Progenitor cell of endocrine pancreas (in vitro differentiated cells): ENCODE data around the gene DBX1. TPM values are rescaled to one million over a fixed set of nuclear protein-coding genes. Genes with fewer than 3 reads are reported as not detected.

Experiments used
- DNase-seq: peaks from one replicate; pipeline ENCODE4 v3.0.0; 2021; ENCODE audit warnings: low spot score; ENCODE audit not compliant: unreplicated experiment
- H3K27ac Mint-ChIP-seq: 2 replicates; pipeline ENCODE4 v1.8.0; 2021; ENCODE audit warnings: mild to moderate bottlenecking, moderate library complexity, mixed read lengths
- H3K27me3 Mint-ChIP-seq: 2 replicates; pipeline ENCODE4 v1.8.0; 2021; ENCODE audit warnings: mixed read lengths
- H3K36me3 Mint-ChIP-seq: 2 replicates; pipeline ENCODE4 v1.8.0; 2022; ENCODE audit warnings: mixed read lengths; ENCODE audit not compliant: insufficient read depth
- H3K4me1 Mint-ChIP-seq: 2 replicates; pipeline ENCODE4 v1.8.0; 2021; ENCODE audit warnings: low read depth, mixed read lengths
- H3K4me3 Mint-ChIP-seq: 2 replicates; pipeline ENCODE4 v1.8.0; 2021; ENCODE audit warnings: low read depth, mild to moderate bottlenecking, moderate library complexity, mixed read lengths
- H3K9me3 Mint-ChIP-seq: 2 replicates; pipeline ENCODE4 v1.8.0; 2021; ENCODE audit warnings: low read depth, mixed read lengths
- CTCF ChIP-seq: fragments of 200-600 bp; sonication (generic); IDR thresholded peaks from one replicate; pipeline ENCODE4 v1.5.0; 2021; ENCODE audit warnings: antibody characterized with exemption, mild to moderate bottlenecking; ENCODE audit not compliant: unreplicated experiment
- total RNA-seq: library from RNA; stranded (reverse); gene quantifications from 2 replicates; pipeline ENCODE4 v1.2.1, GENCODE V29; 2021

Gene DBX1
- total RNA-seq, 1 donor from 2014 or later: not detected

DNA sequence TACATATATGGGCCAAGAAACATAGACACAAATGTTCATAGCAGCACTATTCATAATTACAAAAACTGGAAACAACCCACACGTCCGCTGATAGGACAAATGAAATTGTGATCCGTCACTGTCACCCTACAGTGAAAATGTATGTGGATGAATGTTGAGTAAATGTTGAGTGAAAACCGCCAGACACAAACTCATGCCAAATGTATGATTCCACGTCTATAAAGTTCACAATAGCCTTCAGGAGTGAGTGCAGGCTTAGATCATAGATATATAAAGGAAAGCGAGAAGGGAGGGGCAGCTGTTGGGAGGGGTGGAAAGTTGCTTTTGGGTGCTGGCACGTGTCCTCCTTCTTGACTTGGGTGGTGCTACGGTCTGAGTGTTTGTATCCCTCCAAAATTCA lies 33.6 kb downstream of the DBX1 start:
- no peak for DNase-seq
- no peaks in the 10 kb centered on the region for H3K9me3 Mint-ChIP-seq
- no peaks in the 10 kb centered on the region for H3K4me1 Mint-ChIP-seq
- H3K4me3 Mint-ChIP-seq: no peak overlapping the region
- H3K27ac Mint-ChIP-seq: no peak overlapping the region
- H3K36me3 Mint-ChIP-seq: peaks cover under 1% of the 10 kb centered on the region
- H3K27me3 Mint-ChIP-seq: peaks cover 21% of the 10 kb centered on the region
- no peak for TF ChIP-seq CTCF

GRCh38 chr11:20125927-20126326 lies 34.3 kb downstream of the DBX1 start:
- no peak overlapping the region for H3K4me3 Mint-ChIP-seq
- H3K27ac Mint-ChIP-seq: no peak overlapping the region
- peaks cover 17% of the 10 kb centered on the region for H3K27me3 Mint-ChIP-seq
- H3K36me3 Mint-ChIP-seq: peaks cover 5% of the 10 kb centered on the region
- no peaks in the 10 kb centered on the region for H3K4me1 Mint-ChIP-seq
- TF ChIP-seq CTCF: no peak
- DNase-seq: no peak
- no peaks in the 10 kb centered on the region for H3K9me3 Mint-ChIP-seq

DNA sequence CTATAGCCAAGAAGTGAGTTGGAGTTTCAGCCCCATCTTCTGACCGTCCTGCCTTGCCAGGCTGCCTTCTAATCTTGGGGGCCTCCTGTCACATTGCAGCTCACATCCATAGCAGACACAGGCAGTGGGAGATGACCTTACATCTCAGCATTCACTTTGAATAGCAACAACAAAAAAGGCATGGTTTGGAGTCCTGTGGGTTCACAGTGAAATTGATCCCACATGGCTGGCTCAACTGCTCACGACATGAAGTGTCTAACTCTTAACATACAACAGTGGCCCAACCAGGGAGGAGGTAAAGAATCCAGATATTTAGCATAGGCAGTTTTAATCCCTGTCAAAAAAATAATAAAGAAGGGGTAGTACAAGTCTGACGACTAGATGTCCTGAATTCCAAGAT lies 38.1 kb downstream of the DBX1 start:
- TF ChIP-seq CTCF: no peak
- H3K4me3 Mint-ChIP-seq: no peak overlapping the region
- no peaks in the 10 kb centered on the region for H3K27me3 Mint-ChIP-seq
- H3K4me1 Mint-ChIP-seq: no peaks in the 10 kb centered on the region
- H3K27ac Mint-ChIP-seq: no peak overlapping the region
- DNase-seq: no peak
- no peaks in the 10 kb centered on the region for H3K9me3 Mint-ChIP-seq
- peaks cover 33% of the 10 kb centered on the region for H3K36me3 Mint-ChIP-seq

DNA sequence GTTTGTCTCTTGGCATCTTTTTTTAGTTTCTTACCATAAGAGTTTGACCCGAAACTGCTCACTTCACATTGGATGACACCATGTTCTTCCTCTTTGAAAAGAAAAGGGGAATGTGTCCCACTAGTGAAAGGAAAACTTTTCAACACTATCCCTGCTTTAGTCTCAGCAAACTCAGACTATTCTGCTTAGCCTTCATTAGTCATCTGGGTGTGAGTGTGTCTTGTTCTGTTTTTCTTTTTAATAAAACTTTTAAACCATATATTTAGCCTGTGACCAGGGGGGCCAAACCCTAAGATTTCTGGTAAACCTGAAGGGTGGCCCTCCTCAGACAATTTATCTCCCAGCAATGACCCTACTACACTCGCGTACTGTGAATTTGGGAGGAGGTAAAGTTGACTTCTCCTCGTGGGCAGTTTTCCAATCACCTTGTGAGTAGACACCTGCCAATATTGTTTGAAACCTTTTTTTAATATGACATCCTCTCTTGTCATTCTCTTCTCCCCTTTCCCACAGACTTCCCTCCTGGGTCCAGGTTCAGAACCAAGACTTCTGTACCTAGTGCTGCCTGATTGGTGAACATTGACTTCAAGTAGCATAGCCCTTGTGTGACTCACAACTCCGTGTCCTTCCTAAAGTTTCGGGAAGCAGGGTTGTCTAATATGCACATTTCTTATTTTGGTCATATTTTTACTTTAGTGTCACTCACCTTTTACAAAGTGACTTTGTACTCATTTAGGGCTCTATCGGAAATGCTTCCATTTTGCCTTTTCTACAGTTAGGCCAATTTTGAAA lies 39.9 kb downstream of the DBX1 start:
- peaks cover 39% of the 10 kb centered on the region for H3K36me3 Mint-ChIP-seq
- no peaks in the 10 kb centered on the region for H3K9me3 Mint-ChIP-seq
- no peaks in the 10 kb centered on the region for H3K27me3 Mint-ChIP-seq
- no peak overlapping the region for H3K4me3 Mint-ChIP-seq
- TF ChIP-seq CTCF: no peak
- no peak overlapping the region for H3K27ac Mint-ChIP-seq
- no peaks in the 10 kb centered on the region for H3K4me1 Mint-ChIP-seq
- no peak for DNase-seq

- Mint-ChIP-seq H3K4me1 (no peaks in the 10 kb centered on the region), H3K36me3 (peaks cover 43% of the 10 kb centered on the region), H3K27ac (no peak overlapping the region), H3K9me3 (no peaks in the 10 kb centered on the region), H3K4me3 (no peak overlapping the region), H3K27me3 (no peaks in the 10 kb centered on the region)
- DNase-seq: no peak
- TF ChIP-seq CTCF: no peak
These were observed 41.0 kb downstream of the DBX1 start for GRCh38 chr11:20119315-20119714.
